Measurements from ENCODE around the gene DOC2B. TPM values are rescaled to one million over a fixed set of nuclear protein-coding genes. Genes with fewer than 3 reads are reported as not detected.

Gene DOC2B
- total and polyA plus RNA-seq, 2 of the 8 experiments (the other 6 are each of a cell fraction or from before 2014, with no cell fraction given): 1.3 to 3.3 TPM

DNA sequence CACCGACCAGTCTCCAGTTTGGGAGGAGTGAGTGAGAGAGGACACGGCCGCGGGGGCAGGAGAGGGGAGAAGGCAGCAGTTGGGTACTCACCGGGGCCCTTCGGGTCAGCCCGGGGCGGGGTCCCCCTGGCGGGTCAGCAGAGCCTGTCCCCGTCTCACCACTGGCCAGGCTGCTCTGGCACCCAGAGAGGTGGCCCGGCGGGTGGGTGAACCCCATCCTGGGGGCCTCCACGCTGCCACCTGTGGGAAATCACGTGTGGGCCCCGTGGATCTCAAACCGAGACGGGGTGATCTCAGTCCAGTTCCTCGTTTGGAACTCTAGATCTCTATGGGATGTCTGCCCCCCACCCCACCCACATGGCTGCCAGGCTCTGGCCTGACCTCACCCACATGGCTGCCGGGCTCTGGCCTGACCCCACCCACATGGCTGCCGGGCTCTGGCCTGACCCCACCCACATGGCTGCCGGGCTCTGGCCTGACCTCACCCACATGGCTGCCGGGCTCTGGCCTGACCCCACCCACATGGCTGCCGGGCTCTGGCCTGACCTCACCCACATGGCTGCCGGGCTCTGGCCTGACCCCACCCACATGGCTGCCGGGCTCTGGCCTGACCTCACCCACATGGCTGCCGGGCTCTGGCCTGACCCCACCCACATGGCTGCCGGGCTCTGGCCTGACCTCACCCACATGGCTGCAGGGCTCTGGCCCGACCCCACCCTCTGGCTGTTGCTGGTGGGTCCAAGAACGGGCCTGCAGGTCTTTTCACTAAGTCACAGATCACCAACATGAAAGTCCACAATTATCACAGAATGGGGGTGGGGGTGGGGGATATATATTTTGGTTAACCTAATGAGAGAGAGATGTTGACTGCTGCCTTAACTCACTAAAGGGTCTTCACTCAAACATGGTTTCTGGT, 34.4 kb upstream of the DOC2B start (continued):
- TF ChIP-seq TAF7 (optimal IDR thresholded peaks at IDR 0.05; ENCODE audit: borderline replicate concordance, low read depth, low read length): peak; percentile 40
- peak; percentile 61; the same call in 1 of the 2 replicates for TF ChIP-seq POLR2AphosphoS5 (IDR thresholded peaks at IDR 0.05; ENCODE audit: low read depth, low read length)
- peak; percentile 96 for TF ChIP-seq YY1 (IDR thresholded peaks at IDR 0.05; ENCODE audit: low read depth, low read length)

Data from H1 (cell line).